Neural progenitor cell (in vitro differentiated cells): ENCODE results near the gene LINGO3.

ENCODE experiments used
- CTCF ChIP-seq: fragments of 200-600 bp; sonication (generic); IDR thresholded peaks from 2 replicates; pipeline ENCODE4 v1.5.1; 2017; ENCODE audit warnings: antibody characterized with exemption, mild to moderate bottlenecking
- EZH2 ChIP-seq: fragments of 200-600 bp; sonication (generic); IDR thresholded peaks from 2 replicates; pipeline ENCODE4 v1.6.1; 2017; ENCODE audit warnings: antibody characterized with exemption, mild to moderate bottlenecking, moderate library complexity
- EZH2phosphoT487 ChIP-seq: fragments of 200-600 bp; sonication (generic); IDR thresholded peaks from 2 replicates; pipeline ENCODE4 v1.6.1; 2017; ENCODE audit warnings: antibody characterized with exemption

- TF ChIP-seq CTCF (no peak), EZH2 (no peak), EZH2phosphoT487 (no peak)
Measured at GRCh38 chr19:2338751-2339643, 31.0 kb upstream of the LINGO3 start.
